CD14-positive monocyte (primary cell): ENCODE measurements around the gene ZNF808. TPM values are rescaled to one million over a fixed set of nuclear protein-coding genes. Genes with fewer than 3 reads are reported as not detected.
A peak's percentile ranks its signal among the peaks of the same experiment; 100 is the strongest.
"Not testable (repeated sequence)": the region's sequence is repeated elsewhere in the genome, so short reads cannot be mapped to it uniquely, and the experiment has no call there.

Source experiments
- DNase-seq, 3 donors: peaks; one replicate each; pipeline ENCODE4 v3.0.0-alpha.2; 2011 to 2022
- H2AFZ ChIP-seq: 2 replicates; pipeline ENCODE4 v1.6.0; 2012; ENCODE audit warnings: mild to moderate bottlenecking, low read depth, low read length, inconsistent platforms; ENCODE audit not compliant: insufficient read depth, poor library complexity, severe bottlenecking
- H3K27ac ChIP-seq, 2 donors: 1 replicate in 1 of 2; 2 replicates in 1 of 2; pipeline ENCODE4 v1.5.1; 2012 to 2013; ENCODE audit warnings: low read length in 2 of 2, control low read depth in 1 of 2, inconsistent platforms in 1 of 2, low read depth in 1 of 2, mild to moderate bottlenecking in 1 of 2
- H3K27me3 ChIP-seq, 2 donors: one replicate each; pipeline versions ENCODE4 v1.6.0 to v1.6.1; 2011 to 2013; ENCODE audit warnings: low read length in 2 of 2; ENCODE audit not compliant: control insufficient read depth in 2 of 2, insufficient read depth in 2 of 2
- H3K36me3 ChIP-seq, 2 donors: replicated peaks in 1 of 2; 1 replicate in 1 of 2; 2 replicates in 1 of 2; pipeline versions ENCODE4 v1.5.1 to v1.6.1; 2012 to 2013; ENCODE audit warnings: low read length in 2 of 2, control low read depth in 1 of 2, inconsistent platforms in 1 of 2, mild to moderate bottlenecking in 1 of 2; ENCODE audit not compliant: insufficient read depth in 2 of 2, control insufficient read depth in 1 of 2
- H3K4me1 ChIP-seq, 2 donors: 1 replicate in 1 of 2; 2 replicates in 1 of 2; pipeline versions ENCODE4 v1.5.1 to v1.6.1; 2012 to 2013; ENCODE audit warnings: low read length in 2 of 2, control low read depth in 1 of 2, inconsistent platforms in 1 of 2, mild to moderate bottlenecking in 1 of 2, moderate library complexity in 1 of 2; ENCODE audit not compliant: insufficient read depth in 2 of 2, control insufficient read depth in 1 of 2
- H3K4me2 ChIP-seq: replicated peaks from 2 replicates; pipeline ENCODE3; 2012; ENCODE audit warnings: low read length, moderate library complexity, mild to moderate bottlenecking; ENCODE audit not compliant: poor library complexity, severe bottlenecking; ENCODE audit errors: extremely low read depth
- H3K4me3 ChIP-seq, 3 experiments: fragments of 200-600 bp in 1 of 3; sonication (generic) in 1 of 3; replicated peaks in 1 of 3; 1 replicate in 2 of 3; 2 replicates in 1 of 3; pipeline ENCODE4 v1.5.1; 2011 to 2013; ENCODE audit warnings: low read length in 3 of 3, mild to moderate bottlenecking in 3 of 3, control low read depth in 2 of 3, low read depth in 2 of 3, inconsistent platforms in 1 of 3, moderate library complexity in 1 of 3
- H3K79me2 ChIP-seq: 2 replicates; pipeline ENCODE4 v1.6.0; 2012; ENCODE audit warnings: mild to moderate bottlenecking, control low read depth, inconsistent platforms, low read length, moderate library complexity; ENCODE audit not compliant: insufficient read depth
- H3K9ac ChIP-seq: 2 replicates; pipeline ENCODE4 v1.6.0; 2017; ENCODE audit warnings: low read length, mild to moderate bottlenecking; ENCODE audit not compliant: insufficient read depth, poor library complexity, severe bottlenecking
- H3K9me3 ChIP-seq, 2 donors: replicated peaks in 1 of 2; 1 replicate in 1 of 2; 2 replicates in 1 of 2; pipeline versions ENCODE4 v1.5.1 to v1.6.1; 2012 to 2013; ENCODE audit warnings: low read length in 2 of 2, control low read depth in 1 of 2; ENCODE audit not compliant: control insufficient read depth in 1 of 2, insufficient read depth in 1 of 2
- H4K20me1 ChIP-seq: 2 replicates; pipeline ENCODE4 v1.6.0; 2012; ENCODE audit warnings: mild to moderate bottlenecking, low read length, control low read depth, moderate library complexity; ENCODE audit not compliant: insufficient read depth
- H3K27ac Mint-ChIP-seq, 7 donors: one replicate each; pipeline ENCODE4 v1.8.0; 2020; ENCODE audit warnings: mild to moderate bottlenecking in 7 of 7, mixed read lengths in 7 of 7, moderate library complexity in 6 of 7, inconsistent platforms in 2 of 7
- H3K27me3 Mint-ChIP-seq, 3 donors: one replicate each; pipeline ENCODE4 v1.8.0; 2021 to 2022; ENCODE audit warnings: low read depth in 3 of 3, mild to moderate bottlenecking in 3 of 3, mixed read lengths in 3 of 3, moderate library complexity in 3 of 3, inconsistent platforms in 1 of 3
- H3K36me3 Mint-ChIP-seq, 2 donors: one replicate each; pipeline ENCODE4 v1.8.0; 2020; ENCODE audit warnings: mixed read lengths in 2 of 2, inconsistent platforms in 1 of 2, mild to moderate bottlenecking in 1 of 2
- H3K4me1 Mint-ChIP-seq: one replicate; pipeline ENCODE4 v1.8.0; 2020; ENCODE audit warnings: mild to moderate bottlenecking, mixed read lengths
- H3K4me3 Mint-ChIP-seq, 2 donors: one replicate each; pipeline ENCODE4 v1.8.0; 2020; ENCODE audit warnings: mild to moderate bottlenecking in 2 of 2, mixed read lengths in 2 of 2, moderate library complexity in 1 of 2
- H3K9me3 Mint-ChIP-seq, 7 donors: one replicate each; pipeline ENCODE4 v1.8.0; 2020 to 2022; ENCODE audit warnings: mixed read lengths in 7 of 7, mild to moderate bottlenecking in 6 of 7, moderate library complexity in 6 of 7, inconsistent platforms in 2 of 7
- WGBS: methylation state at CpG from one replicate; pipeline ENCODE4 v1.1.5; 2013; ENCODE audit warnings: missing lambda C conversion rate; ENCODE audit not compliant: insufficient coverage; 5-methylcytosine and 5-hydroxymethylcytosine counted together
- intact Hi-C, 2 donors: fragments of 100-400 bp; cut with micrococcal nuclease; formaldehyde crosslinking; loops; one replicate each; pipeline versions ENCODE4 v1.15.0 to v1.15.1; 2023
- polyA plus RNA-seq, 3 donors: library from polyadenylated mRNA; depleted of rRNA in 1 of 3; unstranded in 2 of 3; stranded (reverse) in 1 of 3; fragments of 300-500 nt in 2 of 3; fragments of >200 nt in 1 of 3; fragmentation: Illumina TruSeq in 2 of 3; gene quantifications; 1 replicate in 2 of 3; 2 replicates in 1 of 3; pipeline ENCODE4 v1.2.3, GENCODE V29; 2012 to 2021
- TF ChIP-seq, protein P1 (sequence below): fragments of 200-600 bp; IDR thresholded peaks from one replicate; pipeline ENCODE4 v1.8.0; 2022; ENCODE audit warnings: antibody characterized with exemption, mild to moderate bottlenecking

Gene ZNF808
- polyA plus RNA-seq, 3 donors, result 2.6 to 9.2 (median 3.4) TPM

- no peak overlapping the region for H3K4me3 ChIP-seq
- H3K36me3 ChIP-seq, result peaks cover 42 to 70% of the 10 kb centered on the region in 2 donors
- peaks cover 22 to 39% of the 10 kb centered on the region in 2 donors for H3K4me1 ChIP-seq
- peaks cover 56 to 81% of the 10 kb centered on the region in 2 donors for H3K9me3 ChIP-seq
- DNase-seq, result no peak
- intact Hi-C loops, result no loop called here
- Mint-ChIP-seq H3K27ac (peak overlapping the region in 3 of 7 donors; percentile 24 to 66 (median 60)), H3K36me3 (peaks cover 54 to 82% of the 10 kb centered on the region in 2 donors), H3K27me3 (peaks cover 0 to 4% (median 3%) of the 10 kb centered on the region in 3 donors), H3K9me3 (peaks cover 41 to 96% (median 85%) of the 10 kb centered on the region in 7 donors), H3K4me1 (peaks cover 41% of the 10 kb centered on the region), H3K4me3 (no peak overlapping the region)
- 100% methylated on average over 1 of the region's 5 CpGs for WGBS
- H4K20me1 ChIP-seq, result no peaks in the 10 kb centered on the region
- no peak overlapping the region for H3K9ac ChIP-seq
- H3K79me2 ChIP-seq, result peaks cover 57% of the 10 kb centered on the region
- H3K27me3 ChIP-seq, result no peaks in the 10 kb centered on the region
- no peak overlapping the region for H3K4me2 ChIP-seq
- no peak overlapping the region for H2AFZ ChIP-seq
- TF ChIP-seq, protein P1, sequence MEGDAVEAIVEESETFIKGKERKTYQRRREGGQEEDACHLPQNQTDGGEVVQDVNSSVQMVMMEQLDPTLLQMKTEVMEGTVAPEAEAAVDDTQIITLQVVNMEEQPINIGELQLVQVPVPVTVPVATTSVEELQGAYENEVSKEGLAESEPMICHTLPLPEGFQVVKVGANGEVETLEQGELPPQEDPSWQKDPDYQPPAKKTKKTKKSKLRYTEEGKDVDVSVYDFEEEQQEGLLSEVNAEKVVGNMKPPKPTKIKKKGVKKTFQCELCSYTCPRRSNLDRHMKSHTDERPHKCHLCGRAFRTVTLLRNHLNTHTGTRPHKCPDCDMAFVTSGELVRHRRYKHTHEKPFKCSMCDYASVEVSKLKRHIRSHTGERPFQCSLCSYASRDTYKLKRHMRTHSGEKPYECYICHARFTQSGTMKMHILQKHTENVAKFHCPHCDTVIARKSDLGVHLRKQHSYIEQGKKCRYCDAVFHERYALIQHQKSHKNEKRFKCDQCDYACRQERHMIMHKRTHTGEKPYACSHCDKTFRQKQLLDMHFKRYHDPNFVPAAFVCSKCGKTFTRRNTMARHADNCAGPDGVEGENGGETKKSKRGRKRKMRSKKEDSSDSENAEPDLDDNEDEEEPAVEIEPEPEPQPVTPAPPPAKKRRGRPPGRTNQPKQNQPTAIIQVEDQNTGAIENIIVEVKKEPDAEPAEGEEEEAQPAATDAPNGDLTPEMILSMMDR, result no peak
- no peak overlapping the region for H3K27ac ChIP-seq
Measured at GRCh38 chr19:52541608-52542007, 14.1 kb downstream of the ZNF808 start.

- H3K9me3 ChIP-seq, result peaks cover 66 to 80% of the 10 kb centered on the region in 2 donors
- Mint-ChIP-seq H3K4me1 (peaks cover 32% of the 10 kb centered on the region), H3K36me3 (peaks cover 63 to 82% of the 10 kb centered on the region in 2 donors), H3K9me3 (peaks cover 36 to 96% (median 85%) of the 10 kb centered on the region in 7 donors), H3K27ac (peak overlapping the region in 4 of 7 donors; percentile 32 to 84 (median 75))
- peak overlapping the region in 1 of 3 experiments; percentile 36 for H3K4me3 ChIP-seq
- peaks cover 49% of the 10 kb centered on the region for H3K79me2 ChIP-seq
- H3K27me3 Mint-ChIP-seq, H3K4me2 ChIP-seq, H3K4me3 Mint-ChIP-seq, H3K9ac ChIP-seq, intact Hi-C loops, H3K27me3 ChIP-seq, DNase-seq, H4K20me1 ChIP-seq, H2AFZ ChIP-seq: not testable (repeated sequence)
- WGBS, result no CpG with 5 or more reads among the region's 6 CpGs
- H3K36me3 ChIP-seq, result peaks cover 50 to 79% of the 10 kb centered on the region in 2 donors
- peaks cover 14 to 30% of the 10 kb centered on the region in 2 donors for H3K4me1 ChIP-seq
- peak overlapping the region in 1 of 2 donors; percentile 4 for H3K27ac ChIP-seq
Measured at GRCh38 chr19:52542541-52542940, 15.1 kb downstream of the ZNF808 start.
